ENCODE data around the gene TFIP11.

GRCh38 chr22:26522592-26522991 lies 10.3 kb upstream of the TFIP11 start:
- TF ChIP-seq AR (CRISPR knock-in tag; IDR thresholded peaks at IDR 0.05), result no peak
- TF ChIP-seq ETV6 (CRISPR knock-in tag; IDR thresholded peaks at IDR 0.05), result no peak
- TF ChIP-seq ZNF232 (CRISPR knock-in tag; IDR thresholded peaks at IDR 0.05), result no peak
- no peak for TF ChIP-seq ATF2 (CRISPR knock-in tag; IDR thresholded peaks at IDR 0.05; ENCODE audit: borderline replicate concordance, low read depth)
- TF ChIP-seq MAX (CRISPR knock-in tag; IDR thresholded peaks at IDR 0.05), result no peak
- no peak for TF ChIP-seq CTCF (IDR thresholded peaks at IDR 0.05)
- no peak for TF ChIP-seq CBFB (CRISPR knock-in tag; IDR thresholded peaks at IDR 0.05; ENCODE audit: low read depth)
- no peak for TF ChIP-seq STAT6 (CRISPR knock-in tag; conservative IDR thresholded peaks at IDR 0.05; ENCODE audit: low read depth)
- no peak for TF ChIP-seq ZNF512 (CRISPR knock-in tag; IDR thresholded peaks at IDR 0.05; ENCODE audit: borderline replicate concordance)
- TF ChIP-seq NFATC4 (CRISPR knock-in tag; IDR thresholded peaks at IDR 0.05), result no peak
- TF ChIP-seq PREB (CRISPR knock-in tag; IDR thresholded peaks at IDR 0.05; ENCODE audit: borderline replicate concordance), result no peak
- no peak for TF ChIP-seq GTF2I (CRISPR knock-in tag; conservative IDR thresholded peaks at IDR 0.05)
